Cardiac septum (tissue), 1 donor: ENCODE results near the gene GLCE. TPM values are rescaled to one million over a fixed set of nuclear protein-coding genes. Genes with fewer than 3 reads are reported as not detected.
"Not testable (repeated sequence)": the region's sequence is repeated elsewhere in the genome, so short reads cannot be mapped to it uniquely, and the experiment has no call there.

Source experiments
- DNase-seq: peaks from one replicate; pipeline ENCODE4 v3.0.0-alpha.2; 2020; ENCODE audit warnings: low spot score
- intact Hi-C: fragments of 100-400 bp; cut with DNase I; formaldehyde crosslinking; loops from one replicate; pipeline ENCODE4 v1.14.0; 2022
- total RNA-seq: library from RNA; stranded (reverse); fragmentation: NEBNext Ultra II Directional; extraction: Animal tissue kit (Norgen Biotek cat#: 25700); gene quantifications from one replicate; pipeline ENCODE4 v1.2.1, GENCODE V29; 2021
- donor health status: DM: no; HTN: no; CAD: no.

The GLCE gene
- total RNA-seq, 1 donor from 2014 or later = 6.2 TPM

GRCh38 chr15:69289342-69290146 is 129.1 kb downstream of the GLCE start:
- intact Hi-C loops = no loop called here
- no peak for DNase-seq

GRCh38 chr15:69290346-69291164 is 130.1 kb downstream of the GLCE start:
- intact Hi-C loops = no loop called here
- no peak for DNase-seq

GRCh38 chr15:69291651-69292050 is 131.2 kb downstream of the GLCE start:
- intact Hi-C loops, DNase-seq: not testable (repeated sequence)

GRCh38 chr15:69292826-69293420 is 132.5 kb downstream of the GLCE start:
- intact Hi-C loops = no loop called here
- peak; percentile 63 for DNase-seq

- intact Hi-C loops = no loop called here
- DNase-seq = peak; percentile 43
Observed at GRCh38 chr15:69293741-69294615, 133.5 kb downstream of the GLCE start.

- intact Hi-C loops = no loop called here
- DNase-seq = no peak
Observed at GRCh38 chr15:69296606-69297005, 136.2 kb downstream of the GLCE start.

GRCh38 chr15:69297642-69298353 is 137.4 kb downstream of the GLCE start:
- DNase-seq = no peak
- intact Hi-C loops = no loop called here

- intact Hi-C loops = no loop called here
- no peak for DNase-seq
Observed at GRCh38 chr15:69298354-69298696, 137.9 kb downstream of the GLCE start.

- intact Hi-C loops = no loop called here
- DNase-seq = no peak
Observed at GRCh38 chr15:69298697-69299441, 138.4 kb downstream of the GLCE start, which contains the start of gene PAQR5. PAQR5 (plus strand) TSS chr15:69298912; CDS start chr15:69360081, 61,169 bp downstream.

GRCh38 chr15:69299451-69299886 is 139.0 kb downstream of the GLCE start:
- intact Hi-C loops = no loop called here
- DNase-seq = no peak

GRCh38 chr15:69299943-69300588 is 139.6 kb downstream of the GLCE start:
- intact Hi-C loops = no loop called here

GRCh38 chr15:69301101-69301500 is 140.7 kb downstream of the GLCE start:
- intact Hi-C loops, DNase-seq: not testable (repeated sequence)

More at GRCh38 chr15:69299943-69300588, 139.6 kb downstream of the GLCE start:
- no peak for DNase-seq

GRCh38 chr15:69302087-69302486 is 141.7 kb downstream of the GLCE start:
- intact Hi-C loops = not testable (repeated sequence)

GRCh38 chr15:69302929-69303328 is 142.5 kb downstream of the GLCE start:
- intact Hi-C loops = no loop called here
- no peak for DNase-seq

More at GRCh38 chr15:69302087-69302486, 141.7 kb downstream of the GLCE start:
- DNase-seq = not testable (repeated sequence)

GRCh38 chr15:69303337-69304181 is 143.1 kb downstream of the GLCE start:
- intact Hi-C loops = no loop called here
- DNase-seq = no peak

GRCh38 chr15:69304182-69304545 is 143.7 kb downstream of the GLCE start:
- no peak for DNase-seq
- intact Hi-C loops = no loop called here
